HG03432 (cell line): ENCODE measurements around the gene ZNF622.
"Not testable (repeated sequence)": the region's sequence is repeated elsewhere in the genome, so short reads cannot be mapped to it uniquely, and the experiment has no call there.

ENCODE experiments used
- ATAC-seq: cut with Tn5 transposase; IDR thresholded peaks from one replicate; pipeline ENCODE4 v1.9.1; 2021; ENCODE audit warnings: mild to moderate bottlenecking, moderate library complexity; ENCODE audit not compliant: unreplicated experiment

Gene ZNF622

GRCh38 chr5:16482891-16483290 is 17.3 kb upstream of the ZNF622 start:
- ATAC-seq = no peak

- ATAC-seq = no peak
These were observed 15.4 kb upstream of the ZNF622 start for GRCh38 chr5:16480821-16481538.

- no peak for ATAC-seq
These were observed 14.5 kb upstream of the ZNF622 start for GRCh38 chr5:16480144-16480543.

GRCh38 chr5:16477541-16477940 is 11.9 kb upstream of the ZNF622 start:
- no peak for ATAC-seq

- not testable (repeated sequence) for ATAC-seq
These were observed 10.8 kb upstream of the ZNF622 start for GRCh38 chr5:16476417-16476816.

GRCh38 chr5:16471387-16471786 is 5.8 kb upstream of the ZNF622 start:
- ATAC-seq = no peak

GRCh38 chr5:16467363-16468219 is 2.0 kb upstream of the ZNF622 start:
- peak; percentile 73 for ATAC-seq

GRCh38 chr5:16464664-16465543 is 696 bp downstream of the ZNF622 start:
- ATAC-seq = no peak

GRCh38 chr5:16464231-16464630 is 1.4 kb downstream of the ZNF622 start:
- no peak for ATAC-seq

GRCh38 chr5:16461782-16462181 is 3.8 kb downstream of the ZNF622 start:
- ATAC-seq = no peak

GRCh38 chr5:16461026-16461425 is 4.6 kb downstream of the ZNF622 start:
- ATAC-seq = no peak

GRCh38 chr5:16459451-16459850 is 6.1 kb downstream of the ZNF622 start:
- ATAC-seq = no peak

- no peak for ATAC-seq
These were observed 7.7 kb downstream of the ZNF622 start for GRCh38 chr5:16457853-16458252.

GRCh38 chr5:16457451-16457850 is 8.1 kb downstream of the ZNF622 start:
- no peak for ATAC-seq

- ATAC-seq = peak; percentile 78
These were observed 9.3 kb downstream of the ZNF622 start for GRCh38 chr5:16456103-16456832.

GRCh38 chr5:16455668-16456067 is 9.9 kb downstream of the ZNF622 start:
- ATAC-seq = no peak

GRCh38 chr5:16454686-16455085 is 10.9 kb downstream of the ZNF622 start:
- ATAC-seq = no peak

- no peak for ATAC-seq
These were observed 12.0 kb downstream of the ZNF622 start for GRCh38 chr5:16453609-16454008.

GRCh38 chr5:16450163-16450562 is 15.4 kb downstream of the ZNF622 start:
- peak; percentile 59 for ATAC-seq

GRCh38 chr5:16446993-16447392 is 18.6 kb downstream of the ZNF622 start:
- ATAC-seq = no peak

GRCh38 chr5:16437977-16438376 is 27.6 kb downstream of the ZNF622 start:
- no peak for ATAC-seq
